ENCODE measurements around the gene FARP1.

Gene FARP1

GRCh38 chr13:98285317-98285716 lies 142.4 kb downstream of the FARP1 start:
- POLR2A ChIA-PET = no interaction called here
- CTCF ChIA-PET = interaction anchor here (1.3 kb wide), 1 partner anchor 10 kb away, joined by 3 read pairs; no protein-coding TSS in a partner anchor
- no peak for DNase-seq (ENCODE audit: extremely low spot score)
- no peak for TF ChIP-seq CTCF (IDR thresholded peaks at IDR 0.05; ENCODE audit: control extremely low read depth, extremely low read depth, low read depth, missing control alignments)

GRCh38 chr13:98285852-98286594 lies 143.1 kb downstream of the FARP1 start:
- no peak for TF ChIP-seq CTCF (IDR thresholded peaks at IDR 0.05; ENCODE audit: control extremely low read depth, extremely low read depth, low read depth, missing control alignments)
- POLR2A ChIA-PET = no interaction called here
- CTCF ChIA-PET = no interaction called here
- no peak for DNase-seq (ENCODE audit: extremely low spot score)

GRCh38 chr13:98286799-98287198 lies 143.9 kb downstream of the FARP1 start:
- POLR2A ChIA-PET = no interaction called here
- no peak for DNase-seq (ENCODE audit: extremely low spot score)
- no peak for TF ChIP-seq CTCF (IDR thresholded peaks at IDR 0.05; ENCODE audit: control extremely low read depth, extremely low read depth, low read depth, missing control alignments)
- CTCF ChIA-PET = interaction anchor here (1.5 kb wide), 1 partner anchor 9 kb away, joined by 4 read pairs; no protein-coding TSS in a partner anchor

- TF ChIP-seq CTCF (IDR thresholded peaks at IDR 0.05; ENCODE audit: control extremely low read depth, extremely low read depth, low read depth, missing control alignments) = no peak
- no peak for DNase-seq (ENCODE audit: extremely low spot score)
- CTCF ChIA-PET = interaction anchor here (1.5 kb wide), 1 partner anchor 11 kb away, joined by 4 read pairs; no protein-coding TSS in a partner anchor
- POLR2A ChIA-PET = no interaction called here
Observed at GRCh38 chr13:98288211-98288610, 145.3 kb downstream of the FARP1 start.

GRCh38 chr13:98289339-98289945 lies 146.5 kb downstream of the FARP1 start:
- TF ChIP-seq CTCF (IDR thresholded peaks at IDR 0.05; ENCODE audit: control extremely low read depth, extremely low read depth, low read depth, missing control alignments) = no peak
- DNase-seq (ENCODE audit: extremely low spot score) = no peak
- ChIA-PET CTCF (no interaction called here), POLR2A (no interaction called here)

- ChIA-PET CTCF (no interaction called here), POLR2A (no interaction called here)
- TF ChIP-seq CTCF (IDR thresholded peaks at IDR 0.05; ENCODE audit: control extremely low read depth, extremely low read depth, low read depth, missing control alignments) = no peak
- no peak for DNase-seq (ENCODE audit: extremely low spot score)
Observed at GRCh38 chr13:98290261-98290660, 147.4 kb downstream of the FARP1 start.
